Activated T-helper 1 cell treated with anti-CD3 and anti-CD28 coated beads, Interleukin-12 subunit alpha, Interleukin-12 subunit beta, Interleukin-2, Interleukin-4 antibody, amounts not matched to agents 30 ng/mL and 10 ng/mL and 1 ng/mL, durations not matched to agents 14 hours and 24 hours and 36 hours (primary cell): ENCODE results near the gene TARP.
"Not testable (repeated sequence)": the region's sequence is repeated elsewhere in the genome, so short reads cannot be mapped to it uniquely, and the experiment has no call there.

Experiments
- DNase-seq: peaks from one replicate; pipeline ENCODE4 v3.0.0; 2021; ENCODE audit warnings: low spot score
- H3K27ac Mint-ChIP-seq: one replicate; pipeline ENCODE4 v1.8.0; 2021; ENCODE audit warnings: mild to moderate bottlenecking, mixed read lengths
- H3K27me3 Mint-ChIP-seq: one replicate; pipeline ENCODE4 v1.8.0; 2022; ENCODE audit warnings: mild to moderate bottlenecking, moderate library complexity, mixed read lengths; ENCODE audit not compliant: insufficient read depth
- H3K36me3 Mint-ChIP-seq: one replicate; pipeline ENCODE4 v1.8.0; 2021; ENCODE audit warnings: low read depth, mixed read lengths
- H3K4me1 Mint-ChIP-seq: one replicate; pipeline ENCODE4 v1.8.0; 2021; ENCODE audit warnings: low read depth, mixed read lengths
- H3K4me3 Mint-ChIP-seq: one replicate; pipeline ENCODE4 v1.8.0; 2021; ENCODE audit warnings: mild to moderate bottlenecking, moderate library complexity, mixed read lengths
- H3K9me3 Mint-ChIP-seq: one replicate; pipeline ENCODE4 v1.8.0; 2021; ENCODE audit warnings: mixed read lengths
- intact Hi-C: fragments of 100-400 bp; cut with micrococcal nuclease; formaldehyde crosslinking; loops from one replicate; pipeline ENCODE4 v1.15.1; 2024

The TARP gene

GRCh38 chr7:38269704-38270346 lies 3.6 kb downstream of the TARP start:
- H3K36me3 Mint-ChIP-seq, H3K27me3 Mint-ChIP-seq, H3K4me1 Mint-ChIP-seq, H3K9me3 Mint-ChIP-seq, H3K27ac Mint-ChIP-seq, DNase-seq, H3K4me3 Mint-ChIP-seq: not testable (repeated sequence)
- intact Hi-C loops = loop anchor here (5.0 kb wide), 1 partner anchor 42 kb away; no protein-coding TSS in a partner anchor

GRCh38 chr7:38265958-38266357 lies 7.5 kb downstream of the TARP start:
- DNase-seq, H3K4me3 Mint-ChIP-seq, intact Hi-C loops, H3K4me1 Mint-ChIP-seq, H3K36me3 Mint-ChIP-seq, H3K27ac Mint-ChIP-seq, H3K9me3 Mint-ChIP-seq, H3K27me3 Mint-ChIP-seq: not testable (repeated sequence)

GRCh38 chr7:38264602-38265001 lies 8.8 kb downstream of the TARP start:
- H3K36me3 Mint-ChIP-seq, DNase-seq, H3K9me3 Mint-ChIP-seq, H3K27me3 Mint-ChIP-seq, H3K27ac Mint-ChIP-seq, intact Hi-C loops, H3K4me3 Mint-ChIP-seq, H3K4me1 Mint-ChIP-seq: not testable (repeated sequence)

- H3K9me3 Mint-ChIP-seq, H3K27me3 Mint-ChIP-seq, intact Hi-C loops, H3K4me3 Mint-ChIP-seq, DNase-seq, H3K27ac Mint-ChIP-seq, H3K36me3 Mint-ChIP-seq, H3K4me1 Mint-ChIP-seq: not testable (repeated sequence)
Observed at GRCh38 chr7:38263274-38263673, 10.2 kb downstream of the TARP start.

- H3K36me3 Mint-ChIP-seq = peaks cover 2% of the 10 kb centered on the region
- H3K4me3 Mint-ChIP-seq = no peak overlapping the region
- no peak overlapping the region for H3K27ac Mint-ChIP-seq
- intact Hi-C loops = no loop called here
- no peak for DNase-seq
- no peaks in the 10 kb centered on the region for H3K27me3 Mint-ChIP-seq
- H3K9me3 Mint-ChIP-seq = no peaks in the 10 kb centered on the region
- no peaks in the 10 kb centered on the region for H3K4me1 Mint-ChIP-seq
Observed at GRCh38 chr7:38262545-38262944, 10.9 kb downstream of the TARP start.

GRCh38 chr7:38262026-38262425 lies 11.4 kb downstream of the TARP start:
- H3K27me3 Mint-ChIP-seq = not testable (repeated sequence)

DNA sequence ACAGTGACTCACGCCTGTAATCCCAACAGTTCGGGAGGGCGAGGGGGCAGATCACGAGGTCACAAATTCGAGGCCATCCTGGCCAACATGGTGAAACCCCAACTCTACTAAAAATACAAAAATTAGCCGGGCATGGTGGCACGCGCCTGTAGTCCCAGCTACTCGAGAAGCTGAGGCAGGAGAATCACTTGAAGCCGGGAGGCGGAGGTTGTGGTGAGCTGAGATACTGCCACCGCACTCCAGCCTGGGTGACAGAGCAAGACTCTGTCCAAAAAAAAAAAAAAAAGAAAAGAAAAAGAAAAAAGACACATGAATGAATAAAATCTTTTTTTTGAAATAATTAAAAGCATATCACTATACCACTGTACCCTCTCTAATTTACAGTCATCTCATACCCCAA lies 11.8 kb downstream of the TARP start:
- intact Hi-C loops, H3K36me3 Mint-ChIP-seq, H3K4me1 Mint-ChIP-seq, H3K27ac Mint-ChIP-seq, H3K27me3 Mint-ChIP-seq, H3K9me3 Mint-ChIP-seq, H3K4me3 Mint-ChIP-seq, DNase-seq: not testable (repeated sequence)

More at GRCh38 chr7:38262026-38262425, 11.4 kb downstream of the TARP start:
- H3K9me3 Mint-ChIP-seq, H3K36me3 Mint-ChIP-seq, H3K4me3 Mint-ChIP-seq, H3K4me1 Mint-ChIP-seq, DNase-seq, intact Hi-C loops, H3K27ac Mint-ChIP-seq: not testable (repeated sequence)

GRCh38 chr7:38259157-38259556 lies 14.3 kb downstream of the TARP start:
- not testable (repeated sequence) for H3K27ac Mint-ChIP-seq, H3K9me3 Mint-ChIP-seq, H3K4me3 Mint-ChIP-seq

DNA sequence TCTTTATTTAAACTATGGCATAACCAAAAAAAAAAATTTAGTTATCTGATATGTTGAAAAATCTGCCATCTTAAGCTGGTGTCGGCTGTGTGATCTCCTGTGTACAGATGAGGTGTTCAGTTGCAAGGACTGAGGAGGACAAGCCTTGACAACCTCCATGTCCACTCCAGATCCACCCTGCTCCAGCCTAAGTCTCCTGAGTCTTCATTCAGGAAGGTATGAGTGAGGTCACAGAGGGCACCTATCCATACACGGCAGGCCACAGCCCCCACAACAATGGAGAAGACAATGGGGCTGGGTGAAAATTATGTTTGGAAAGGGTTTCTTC lies 16.1 kb downstream of the TARP start:
- intact Hi-C loops = no loop called here
- no peaks in the 10 kb centered on the region for H3K9me3 Mint-ChIP-seq
- H3K27me3 Mint-ChIP-seq = no peaks in the 10 kb centered on the region
- H3K4me3 Mint-ChIP-seq = no peak overlapping the region
- no peak for DNase-seq
- H3K4me1 Mint-ChIP-seq = no peaks in the 10 kb centered on the region
- no peaks in the 10 kb centered on the region for H3K36me3 Mint-ChIP-seq
- H3K27ac Mint-ChIP-seq = no peak overlapping the region

More at GRCh38 chr7:38259157-38259556, 14.3 kb downstream of the TARP start:
- H3K4me1 Mint-ChIP-seq, H3K27me3 Mint-ChIP-seq, H3K36me3 Mint-ChIP-seq, intact Hi-C loops, DNase-seq: not testable (repeated sequence)

DNA sequence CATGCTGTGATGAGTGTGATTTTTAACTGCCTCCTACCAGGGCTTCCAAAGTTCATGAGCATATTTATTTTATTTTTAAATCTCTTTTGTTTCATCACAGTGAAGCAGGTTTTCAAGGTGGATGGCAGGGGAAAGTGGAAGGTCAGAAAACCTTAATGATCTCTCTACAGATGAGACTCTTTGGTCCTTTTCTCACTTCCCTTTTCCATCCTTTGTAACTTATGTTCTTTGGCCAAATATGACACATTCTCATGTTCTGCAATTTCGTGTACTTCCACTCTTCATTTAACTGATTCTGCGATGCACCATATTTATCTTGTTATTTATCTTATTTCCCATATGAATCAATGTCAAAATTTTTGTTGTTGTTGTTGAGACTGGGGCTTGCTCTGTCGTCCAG lies 23.6 kb downstream of the TARP start:
- DNase-seq, H3K27ac Mint-ChIP-seq, H3K4me3 Mint-ChIP-seq, H3K27me3 Mint-ChIP-seq, H3K9me3 Mint-ChIP-seq: not testable (repeated sequence)
- peaks cover 11% of the 10 kb centered on the region for H3K4me1 Mint-ChIP-seq
- intact Hi-C loops = loop anchor here (5.0 kb wide), 1 partner anchor 38 kb away; no protein-coding TSS in a partner anchor
- peaks cover 12% of the 10 kb centered on the region for H3K36me3 Mint-ChIP-seq

DNA sequence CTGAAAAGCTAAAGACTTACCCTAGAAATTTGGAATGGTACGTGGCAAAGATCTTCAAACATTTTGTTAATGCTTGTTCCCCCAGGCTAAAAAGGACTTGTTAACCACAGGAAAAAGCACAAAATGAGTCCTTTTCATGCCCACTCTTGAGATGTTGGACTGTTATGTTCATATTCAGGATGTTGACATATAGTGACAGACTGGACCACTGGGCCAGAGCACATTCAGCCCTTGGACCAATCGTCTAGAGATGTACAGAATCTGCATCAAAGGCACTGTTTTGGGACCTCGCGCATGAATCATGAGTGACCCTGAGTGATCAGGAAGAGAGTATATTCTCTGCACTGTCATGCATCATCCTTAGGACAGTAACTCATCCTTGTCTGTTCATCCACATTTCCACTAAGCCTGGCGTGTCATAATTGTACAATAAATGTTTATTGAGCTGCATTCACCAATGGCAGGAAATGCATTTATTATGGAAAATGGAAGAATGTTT lies 25.3 kb downstream of the TARP start:
- no peak overlapping the region for H3K27ac Mint-ChIP-seq
- H3K36me3 Mint-ChIP-seq = peaks cover 15% of the 10 kb centered on the region
- no peak for DNase-seq
- intact Hi-C loops = loop anchor here (5.0 kb wide), 1 partner anchor 36 kb away; no protein-coding TSS in a partner anchor
- H3K4me1 Mint-ChIP-seq = peaks cover 11% of the 10 kb centered on the region
- H3K9me3 Mint-ChIP-seq = no peaks in the 10 kb centered on the region
- no peak overlapping the region for H3K4me3 Mint-ChIP-seq
- H3K27me3 Mint-ChIP-seq = peaks cover 3% of the 10 kb centered on the region

DNA sequence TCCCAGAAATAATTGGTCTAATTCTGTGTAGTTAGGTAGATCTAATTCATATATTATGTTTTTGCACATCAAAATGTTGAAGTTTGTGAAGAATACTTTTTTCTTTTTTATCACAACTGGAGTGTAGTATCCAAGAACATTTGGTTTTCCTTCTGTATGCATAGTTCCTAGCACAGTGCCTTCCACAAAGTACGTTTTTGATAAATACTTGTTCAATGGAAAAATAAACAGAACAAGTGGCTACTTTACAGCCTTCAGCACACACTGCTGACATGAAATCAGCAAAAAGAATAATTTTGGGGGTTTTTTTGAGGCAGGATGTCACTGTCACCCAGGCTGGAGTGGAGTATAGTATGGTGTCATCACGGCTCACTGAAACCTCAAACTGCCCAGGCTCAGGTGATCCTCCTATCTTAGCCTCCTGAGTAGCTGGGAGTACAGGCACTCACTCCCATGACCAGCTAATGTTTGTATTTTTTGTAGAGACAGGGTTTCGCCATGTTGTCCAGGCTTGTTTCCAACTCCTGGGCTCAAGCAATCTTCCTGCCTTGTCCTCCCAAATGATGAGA lies 27.9 kb downstream of the TARP start:
- Mint-ChIP-seq H3K36me3 (peaks cover 17% of the 10 kb centered on the region), H3K9me3 (no peaks in the 10 kb centered on the region), H3K4me1 (peaks cover 14% of the 10 kb centered on the region), H3K4me3 (no peak overlapping the region), H3K27ac (no peak overlapping the region), H3K27me3 (peaks cover 7% of the 10 kb centered on the region)
- no peak for DNase-seq
- intact Hi-C loops = loop anchor here (5.0 kb wide), 1 partner anchor 33 kb away; no protein-coding TSS in a partner anchor

DNA sequence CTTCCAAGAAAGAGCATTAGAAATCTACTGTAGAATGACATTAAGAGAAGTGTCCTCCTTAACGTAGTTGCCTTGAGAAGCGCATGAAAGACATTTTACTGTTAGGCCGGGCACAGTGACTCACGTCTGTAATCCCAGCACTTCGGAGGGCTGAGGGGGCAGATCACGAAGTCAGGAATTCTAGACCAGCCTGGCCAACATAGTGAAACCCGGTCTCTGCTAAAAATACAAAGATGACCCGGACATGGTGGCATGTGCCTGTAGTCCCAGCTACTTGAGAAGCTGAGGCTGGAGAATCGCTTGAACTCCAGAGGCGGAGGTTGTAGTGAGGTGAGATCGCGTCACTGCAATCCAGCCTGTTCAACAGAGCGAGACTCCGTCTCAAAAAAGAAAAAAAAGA lies 28.9 kb downstream of the TARP start:
- H3K4me3 Mint-ChIP-seq = no peak overlapping the region
- DNase-seq = no peak
- H3K9me3 Mint-ChIP-seq = no peaks in the 10 kb centered on the region
- intact Hi-C loops = no loop called here
- peaks cover 16% of the 10 kb centered on the region for H3K4me1 Mint-ChIP-seq
- H3K36me3 Mint-ChIP-seq = peaks cover 17% of the 10 kb centered on the region
- H3K27me3 Mint-ChIP-seq = peaks cover 7% of the 10 kb centered on the region
- H3K27ac Mint-ChIP-seq = no peak overlapping the region
